SU-DHL-6 (cell line): Measurements from ENCODE around the gene DUSP2.

ENCODE experiments used
- H2AFZ ChIP-seq: fragments of 200-600 bp; sonication (generic); 2 replicates; pipeline ENCODE4 v1.6.1; 2014; ENCODE audit warnings: low read depth, mild to moderate bottlenecking, moderate library complexity, mixed read lengths, antibody characterized with exemption, low read length; ENCODE audit not compliant: severe bottlenecking
- H3F3A ChIP-seq: fragments of 200-600 bp; shearing (Covaris generic); 2 replicates; pipeline ENCODE4 v1.6.0; 2016; ENCODE audit warnings: antibody characterized with exemption, mild to moderate bottlenecking; ENCODE audit not compliant: insufficient read depth
- H3K27ac ChIP-seq: fragments of 200-600 bp; sonication (generic); 2 replicates; pipeline ENCODE4 v1.5.1; 2016; ENCODE audit warnings: low read depth, mild to moderate bottlenecking, low read length, moderate library complexity, mixed read lengths
- H3K27me3 ChIP-seq: fragments of 200-600 bp; sonication (generic), shearing (Covaris generic); 2 replicates; pipeline ENCODE4 v1.6.0; 2014; ENCODE audit warnings: mild to moderate bottlenecking, low read length
- H3K36me3 ChIP-seq: fragments of 200-600 bp; sonication (generic); 2 replicates; pipeline ENCODE4 v1.6.1; 2014; ENCODE audit warnings: mild to moderate bottlenecking, low read length, mixed read lengths
- H3K4me2 ChIP-seq: fragments of 300-600, 200-600 bp; shearing (Covaris generic), sonication (generic); 2 replicates; pipeline ENCODE4 v1.6.0; 2014; ENCODE audit warnings: low read length, low read depth, mild to moderate bottlenecking; ENCODE audit not compliant: poor library complexity, severe bottlenecking
- H3K4me3 ChIP-seq: fragments of 200-600 bp; sonication (generic); 2 replicates; pipeline ENCODE4 v1.5.1; 2014; ENCODE audit warnings: antibody characterized with exemption, low read length, mild to moderate bottlenecking, mixed read lengths; ENCODE audit not compliant: insufficient read depth, poor library complexity, severe bottlenecking
- H3K79me2 ChIP-seq: fragments of 200-600 bp; sonication (generic); 2 replicates; pipeline ENCODE4 v1.6.1; 2014; ENCODE audit warnings: mild to moderate bottlenecking, low read length, moderate library complexity; ENCODE audit not compliant: insufficient read depth
- H3K9ac ChIP-seq: fragments of 200-600 bp; sonication (generic); 2 replicates; pipeline ENCODE4 v1.7.0; 2014; ENCODE audit warnings: mild to moderate bottlenecking, low read length
- H3K9me2 ChIP-seq: fragments of 200-600 bp; sonication (generic); replicated peaks from 2 replicates; pipeline ENCODE4 v1.6.1; 2014; ENCODE audit warnings: low read length; ENCODE audit not compliant: insufficient read depth
- H3K9me3 ChIP-seq: fragments of 200-600 bp; sonication (generic); 2 replicates; pipeline ENCODE4 v1.6.1; 2014; ENCODE audit warnings: low read length, mixed read lengths; ENCODE audit not compliant: insufficient read depth
- H4K20me1 ChIP-seq: fragments of 200-600 bp; sonication (generic); 2 replicates; pipeline ENCODE4 v1.6.1; 2014; ENCODE audit warnings: low read depth, mild to moderate bottlenecking, antibody characterized with exemption, low read length, moderate library complexity, mixed read lengths
- CTCF ChIP-seq: fragments of 200-600 bp; sonication (generic); IDR thresholded peaks from one replicate; pipeline ENCODE4 v1.5.1; 2017; ENCODE audit warnings: antibody characterized with exemption, mild to moderate bottlenecking, low read length, moderate library complexity; ENCODE audit not compliant: insufficient read depth, poor library complexity, severe bottlenecking
- EZH2phosphoT487 ChIP-seq: fragments of 200-600 bp; sonication (generic), shearing (Covaris generic); conservative IDR thresholded peaks from 2 replicates; pipeline ENCODE4 v1.6.1; 2018; ENCODE audit warnings: mild to moderate bottlenecking, antibody characterized with exemption, low read length, moderate library complexity, mixed read lengths

The DUSP2 gene

GRCh38 chr2:96111823-96112500, 33.3 kb downstream of the DUSP2 start:
- H3K27me3 ChIP-seq = no peaks in the 10 kb centered on the region
- no peak overlapping the region for H3K4me2 ChIP-seq
- H3K36me3 ChIP-seq = no peaks in the 10 kb centered on the region
- H3K9ac ChIP-seq = no peak overlapping the region
- no peaks in the 10 kb centered on the region for H3K9me2 ChIP-seq
- no peaks in the 10 kb centered on the region for H4K20me1 ChIP-seq
- H2AFZ ChIP-seq = no peak overlapping the region
- TF ChIP-seq CTCF (no peak), EZH2phosphoT487 (no peak)
- no peak overlapping the region for H3K27ac ChIP-seq
- no peaks in the 10 kb centered on the region for H3F3A ChIP-seq
- H3K79me2 ChIP-seq = no peaks in the 10 kb centered on the region
- no peaks in the 10 kb centered on the region for H3K9me3 ChIP-seq
- no peak overlapping the region for H3K4me3 ChIP-seq

GRCh38 chr2:96111257-96111640, 34.0 kb downstream of the DUSP2 start:
- Histone ChIP-seq H3K79me2 (no peaks in the 10 kb centered on the region), H3K9me3 (no peaks in the 10 kb centered on the region), H3K27me3 (no peaks in the 10 kb centered on the region), H2AFZ (no peak overlapping the region), H3F3A (no peaks in the 10 kb centered on the region), H4K20me1 (no peaks in the 10 kb centered on the region), H3K36me3 (no peaks in the 10 kb centered on the region), H3K4me3 (no peak overlapping the region), H3K4me2 (no peak overlapping the region), H3K9me2 (no peaks in the 10 kb centered on the region), H3K9ac (no peak overlapping the region), H3K27ac (no peak overlapping the region)
- no peak for TF ChIP-seq EZH2phosphoT487
- TF ChIP-seq CTCF = no peak

- Histone ChIP-seq H3K4me2 (no peak overlapping the region), H3K27ac (no peak overlapping the region), H3K9me3 (no peaks in the 10 kb centered on the region), H3F3A (no peaks in the 10 kb centered on the region), H4K20me1 (no peaks in the 10 kb centered on the region), H3K36me3 (no peaks in the 10 kb centered on the region), H3K27me3 (no peaks in the 10 kb centered on the region), H3K4me3 (no peak overlapping the region), H3K79me2 (no peaks in the 10 kb centered on the region), H3K9me2 (no peaks in the 10 kb centered on the region), H2AFZ (no peak overlapping the region), H3K9ac (no peak overlapping the region)
- no peak for TF ChIP-seq CTCF
- TF ChIP-seq EZH2phosphoT487 = no peak
Measured at GRCh38 chr2:96110621-96111256, 34.5 kb downstream of the DUSP2 start.
